Gastrocnemius medialis (tissue), 4 donors: ENCODE results near the gene SLC38A9. TPM values are rescaled to one million over a fixed set of nuclear protein-coding genes. Genes with fewer than 3 reads are reported as not detected.

ENCODE experiments used
- ATAC-seq, 2 donors: fragments of 150-250 bp; one replicate each; pipeline ENCODE4 v1.9.1; 2016
- DNase-seq, 2 donors: peaks; one replicate each; pipeline ENCODE4 v3.0.0-alpha.2; 2019
- H3K27ac ChIP-seq, 4 donors: fragments of 200-600 bp; sonication (generic); 1 replicate in 1 of 4; 2 replicates in 3 of 4; pipeline ENCODE4 v1.5.1; 2016 to 2018; ENCODE audit warnings: mild to moderate bottlenecking in 2 of 4, moderate library complexity in 1 of 4
- H3K27me3 ChIP-seq, 3 donors: fragments of 200-600 bp; sonication (generic) in 2 of 3; 1 replicate in 1 of 3; 2 replicates in 2 of 3; pipeline versions ENCODE4 v1.5.1 to v1.6.0; 2016 to 2019; ENCODE audit warnings: mild to moderate bottlenecking in 1 of 3, moderate library complexity in 1 of 3
- H3K36me3 ChIP-seq, 2 donors: fragments of 200-600 bp; sonication (generic) in 1 of 2; one replicate each; pipeline ENCODE4 v1.5.1; 2017 to 2018
- H3K4me1 ChIP-seq, 2 donors: fragments of 200-600 bp; sonication (generic) in 1 of 2; one replicate each; pipeline ENCODE4 v1.5.1; 2016 to 2017; ENCODE audit warnings: mild to moderate bottlenecking in 2 of 2
- H3K4me3 ChIP-seq, 4 donors: fragments of 200-600 bp; sonication (generic) in 3 of 4; 1 replicate in 1 of 4; 2 replicates in 3 of 4; pipeline ENCODE4 v1.5.1; 2016 to 2019; ENCODE audit warnings: mild to moderate bottlenecking in 2 of 4
- H3K9me3 ChIP-seq, 3 donors: fragments of 200-600 bp; sonication (generic) in 2 of 3; 1 replicate in 1 of 3; 2 replicates in 2 of 3; pipeline ENCODE4 v1.5.1; 2016 to 2019
- CTCF ChIP-seq, 5 experiments: fragments of 450-650 bp in 3 of 5; fragments of 200-600 bp in 2 of 5; sonication (generic) in 2 of 5; IDR thresholded peaks in 4 of 5; conservative IDR thresholded peaks in 1 of 5; 1 replicate in 4 of 5; 2 replicates in 1 of 5; pipeline ENCODE4 v1.5.1; 2016 to 2019; ENCODE audit warnings: antibody characterized with exemption in 5 of 5, mild to moderate bottlenecking in 3 of 5, moderate library complexity in 3 of 5
- POLR2A ChIP-seq, 2 donors: fragments of 450-650 bp; IDR thresholded peaks; one replicate each; pipeline ENCODE4 v1.6.1; 2017; ENCODE audit warnings: antibody characterized with exemption in 2 of 2, mild to moderate bottlenecking in 2 of 2, moderate library complexity in 2 of 2
- in situ Hi-C, 4 donors: fragments of 200-750 bp; cut with MboI; loops; one replicate each; pipeline versions ENCODE4 v1.15.0 to v1.8.0; 2017; ENCODE audit warnings: low sequenced_read_pairs in 4 of 4
- intact Hi-C: fragments of 100-400 bp; cut with DNase I; formaldehyde crosslinking; loops from one replicate; pipeline ENCODE4 v1.15.1; 2023; ENCODE audit warnings: low total_unique reads
- total RNA-seq, 4 donors: library from RNA; depleted of rRNA; stranded (reverse); fragments of >200 nt; gene quantifications; one replicate each; pipeline versions ENCODE4 v1.1.0 to v1.2.3, GENCODE V29; 2016

SLC38A9 gene
- total RNA-seq, 4 donors from 2014 or later: 5.4 to 11.9 (median 10.2) TPM

- H3K9me3 ChIP-seq: no peaks in the 10 kb centered on the region
- intact Hi-C loops: no loop called here
- in situ Hi-C loops: loop anchor here in 1 of 4 donors (25.0 kb wide), 1 partner anchor 544 kb away; the partner anchor contains the start of genes CDC20B and GPX8
- no peaks in the 10 kb centered on the region for H3K36me3 ChIP-seq
- no peak overlapping the region for H3K27ac ChIP-seq
- no peak for ATAC-seq
- no peaks in the 10 kb centered on the region for H3K27me3 ChIP-seq
- DNase-seq: no peak
- H3K4me3 ChIP-seq: no peak overlapping the region
- peaks cover under 1% of the 10 kb centered on the region in 2 donors for H3K4me1 ChIP-seq
- TF ChIP-seq POLR2A (IDR thresholded peaks at IDR 0.05) (no peak), CTCF (IDR thresholded peaks at IDR 0.05 in 4 of 5, conservative IDR thresholded peaks at IDR 0.05 in 1 of 5) (no peak)
Observed at GRCh38 chr5:55706230-55706629, 5.9 kb downstream of the SLC38A9 start.

GRCh38 chr5:55702598-55703345, 9.4 kb downstream of the SLC38A9 start:
- DNase-seq: no peak
- intact Hi-C loops (no loop called here), in situ Hi-C loops (loop anchor here in 1 of 4 donors (25.0 kb wide), 1 partner anchor 540 kb away; the partner anchor contains the start of genes CDC20B and GPX8)
- no peak for ATAC-seq
- no peak for TF ChIP-seq POLR2A (IDR thresholded peaks at IDR 0.05)
- H3K9me3 ChIP-seq: no peaks in the 10 kb centered on the region
- peaks cover 0 to under 1% of the 10 kb centered on the region in 2 donors for H3K36me3 ChIP-seq
- no peak overlapping the region for H3K27ac ChIP-seq
- H3K4me3 ChIP-seq: no peak overlapping the region
- H3K4me1 ChIP-seq: peaks cover 11 to 22% of the 10 kb centered on the region in 2 donors
- H3K27me3 ChIP-seq: no peaks in the 10 kb centered on the region

GRCh38 chr5:55701462-55702103, 10.5 kb downstream of the SLC38A9 start:
- DNase-seq (no peak), ATAC-seq (no peak)
- Histone ChIP-seq H3K4me1 (peaks cover 11 to 22% of the 10 kb centered on the region in 2 donors), H3K9me3 (no peaks in the 10 kb centered on the region), H3K36me3 (peaks cover 0 to 6% of the 10 kb centered on the region in 2 donors), H3K4me3 (no peak overlapping the region), H3K27ac (no peak overlapping the region), H3K27me3 (no peaks in the 10 kb centered on the region)
- in situ Hi-C loops (loop anchor here in 1 of 4 donors (25.0 kb wide), 1 partner anchor 539 kb away; the partner anchor contains the start of genes CDC20B and GPX8), intact Hi-C loops (no loop called here)
- no peak for TF ChIP-seq POLR2A (IDR thresholded peaks at IDR 0.05)
- no peak for TF ChIP-seq CTCF (IDR thresholded peaks at IDR 0.05 in 4 of 5, conservative IDR thresholded peaks at IDR 0.05 in 1 of 5)

GRCh38 chr5:55700745-55701144, 11.4 kb downstream of the SLC38A9 start:
- Histone ChIP-seq H3K4me3 (no peak overlapping the region), H3K36me3 (peaks cover 0 to 6% of the 10 kb centered on the region in 2 donors), H3K4me1 (peaks cover 11 to 22% of the 10 kb centered on the region in 2 donors), H3K27me3 (no peaks in the 10 kb centered on the region), H3K27ac (no peak overlapping the region), H3K9me3 (no peaks in the 10 kb centered on the region)
- TF ChIP-seq CTCF (IDR thresholded peaks at IDR 0.05 in 4 of 5, conservative IDR thresholded peaks at IDR 0.05 in 1 of 5): no peak
- TF ChIP-seq POLR2A (IDR thresholded peaks at IDR 0.05): no peak
- in situ Hi-C loops: loop anchor here in 1 of 4 donors (25.0 kb wide), 1 partner anchor 538 kb away; the partner anchor contains the start of genes CDC20B and GPX8
- intact Hi-C loops: no loop called here
- DNase-seq (no peak), ATAC-seq (no peak)
